Measurements from ENCODE around the gene OR12D1.

The OR12D1 gene

DNA sequence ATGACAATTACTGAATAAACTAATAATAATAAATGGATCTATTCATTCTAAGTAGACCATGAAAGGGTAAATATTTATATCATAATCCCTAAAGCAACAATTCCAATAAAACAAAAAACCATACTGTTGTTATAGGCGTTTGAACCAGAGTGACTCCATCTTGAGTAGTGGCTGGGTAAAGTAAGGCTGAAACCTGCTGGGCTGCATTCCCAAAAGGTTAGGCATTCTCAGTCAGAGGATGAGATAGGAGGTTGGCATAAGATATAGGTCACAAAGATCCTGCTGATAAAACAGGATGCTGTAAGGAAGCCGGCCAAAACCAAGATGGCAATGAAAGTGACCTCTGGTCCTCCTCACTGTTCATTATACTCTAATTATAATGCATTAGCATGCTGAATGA, 50.6 kb downstream of the OR12D1 start:
- DNase-seq: no peak

GRCh38 chr6:29465801-29466200, 51.1 kb downstream of the OR12D1 start:
- no peak for DNase-seq

DNA sequence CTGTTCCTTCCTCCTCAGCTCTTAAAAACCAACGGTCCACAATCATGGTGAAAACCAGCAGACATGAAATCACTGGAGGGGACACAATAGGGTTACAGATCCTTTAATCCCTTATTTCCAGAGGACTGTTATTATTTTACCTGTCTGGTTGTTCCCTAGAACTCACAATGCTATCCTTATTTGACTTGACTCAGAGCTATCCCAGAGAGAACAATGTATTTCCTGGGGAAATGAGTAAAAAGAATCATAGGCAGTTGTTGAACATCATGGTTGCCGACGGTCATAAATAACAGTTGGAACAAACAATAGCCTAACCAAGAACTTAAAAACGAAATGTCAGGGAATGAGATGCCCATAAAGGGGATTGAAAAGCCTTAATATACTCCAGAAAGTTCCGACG, 51.5 kb downstream of the OR12D1 start:
- DNase-seq: no peak

Data from hypothalamus (tissue), 51 donors.